ENCODE results near the gene F12.
"Not testable (repeated sequence)": the region's sequence is repeated elsewhere in the genome, so short reads cannot be mapped to it uniquely, and the experiment has no call there.

The F12 gene

DNA sequence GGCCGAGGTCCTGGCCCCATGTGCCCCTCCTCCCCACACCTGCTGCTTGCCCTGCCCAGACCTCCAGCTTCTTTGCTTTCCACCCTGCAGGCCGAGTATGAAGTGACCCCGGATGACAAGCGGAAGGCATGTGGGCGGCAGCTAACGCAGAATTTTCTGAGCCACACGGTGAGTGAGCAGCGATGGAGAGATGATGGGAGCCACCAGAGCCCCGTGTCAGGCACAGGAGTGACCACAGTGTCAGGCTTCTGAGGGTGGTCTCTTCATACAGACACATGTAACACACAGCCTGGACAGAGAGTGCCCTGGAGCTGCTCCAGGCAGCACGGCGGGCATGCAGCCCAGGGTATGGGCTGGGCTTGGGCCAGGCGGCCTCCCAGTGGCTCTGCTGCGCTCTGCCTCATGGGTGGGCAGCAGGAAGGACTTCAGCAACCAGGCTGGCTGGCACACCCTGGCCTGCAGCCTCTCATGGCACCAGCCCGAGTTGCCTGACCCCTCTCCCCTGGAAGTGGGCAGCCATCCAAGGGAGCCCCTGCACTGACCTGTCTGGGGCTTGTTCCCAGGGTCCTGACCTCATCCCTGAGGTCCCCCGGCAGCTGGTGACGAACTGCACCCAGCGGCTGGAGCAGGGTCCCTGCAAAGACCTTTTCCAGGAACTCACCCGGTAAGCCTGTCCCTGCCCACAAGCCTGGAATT is 22.9 kb upstream of the F12 start:
- no peak for DNase-seq (ENCODE audit: low spot score)

DNA sequence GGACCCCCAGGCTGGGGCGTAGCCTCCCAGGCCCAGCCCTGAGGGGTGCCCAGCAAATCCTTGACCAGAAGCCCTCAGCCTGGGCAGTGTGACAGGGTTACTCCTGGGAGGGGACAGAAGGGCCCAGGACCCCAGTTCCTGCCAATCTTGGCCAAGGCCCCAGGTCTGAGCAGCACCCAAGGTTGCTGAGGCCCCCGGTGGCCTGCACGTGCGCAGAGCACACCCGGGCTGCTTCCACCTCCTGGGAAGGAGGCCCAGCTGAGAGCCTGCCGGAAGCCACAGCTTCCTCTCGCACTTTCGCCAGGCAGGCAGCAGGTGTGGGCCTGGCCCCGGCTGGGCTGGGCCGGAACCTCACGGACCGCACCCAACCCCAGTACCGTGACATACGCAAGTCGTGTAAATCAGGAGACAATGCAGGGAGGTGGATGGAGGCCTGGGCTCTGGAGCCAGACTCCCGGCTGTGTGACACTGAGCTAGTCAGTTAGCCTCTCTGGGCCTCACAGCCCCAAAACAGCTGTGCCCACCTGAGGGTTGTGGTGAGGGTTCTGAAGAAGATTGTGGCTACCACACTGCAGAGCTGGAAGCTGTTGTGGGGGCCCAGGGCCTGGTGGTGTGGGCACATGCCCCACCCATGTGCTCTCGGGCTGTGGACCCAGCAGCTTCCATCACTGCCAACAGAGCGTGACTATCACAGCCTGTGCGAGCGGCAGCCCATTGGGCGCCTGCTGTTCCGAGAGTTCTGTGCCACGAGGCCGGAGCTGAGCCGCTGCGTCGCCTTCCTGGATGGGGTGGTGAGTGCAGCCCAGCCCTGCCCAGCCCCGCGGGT is 22.2 kb upstream of the F12 start:
- peak; percentile 59 for DNase-seq (ENCODE audit: low spot score)

DNA sequence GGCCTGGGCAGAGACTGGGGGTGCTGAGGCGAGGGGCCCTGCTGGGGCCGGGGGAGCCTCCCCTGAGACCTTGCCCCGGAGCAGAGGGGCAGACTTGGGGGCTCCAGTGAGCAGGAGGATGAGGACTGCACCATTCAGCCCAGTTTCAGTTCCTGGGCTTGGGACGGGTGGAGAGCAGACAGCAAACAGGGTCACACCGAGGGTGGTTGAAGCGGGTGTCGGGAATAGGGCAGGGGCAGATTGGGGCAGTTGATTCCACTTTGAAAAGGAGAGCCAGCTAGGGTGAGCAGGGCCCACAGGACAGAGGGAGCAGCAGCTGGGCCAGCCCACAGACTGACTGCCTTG is 21.6 kb upstream of the F12 start:
- DNase-seq (ENCODE audit: low spot score), result no peak

DNA sequence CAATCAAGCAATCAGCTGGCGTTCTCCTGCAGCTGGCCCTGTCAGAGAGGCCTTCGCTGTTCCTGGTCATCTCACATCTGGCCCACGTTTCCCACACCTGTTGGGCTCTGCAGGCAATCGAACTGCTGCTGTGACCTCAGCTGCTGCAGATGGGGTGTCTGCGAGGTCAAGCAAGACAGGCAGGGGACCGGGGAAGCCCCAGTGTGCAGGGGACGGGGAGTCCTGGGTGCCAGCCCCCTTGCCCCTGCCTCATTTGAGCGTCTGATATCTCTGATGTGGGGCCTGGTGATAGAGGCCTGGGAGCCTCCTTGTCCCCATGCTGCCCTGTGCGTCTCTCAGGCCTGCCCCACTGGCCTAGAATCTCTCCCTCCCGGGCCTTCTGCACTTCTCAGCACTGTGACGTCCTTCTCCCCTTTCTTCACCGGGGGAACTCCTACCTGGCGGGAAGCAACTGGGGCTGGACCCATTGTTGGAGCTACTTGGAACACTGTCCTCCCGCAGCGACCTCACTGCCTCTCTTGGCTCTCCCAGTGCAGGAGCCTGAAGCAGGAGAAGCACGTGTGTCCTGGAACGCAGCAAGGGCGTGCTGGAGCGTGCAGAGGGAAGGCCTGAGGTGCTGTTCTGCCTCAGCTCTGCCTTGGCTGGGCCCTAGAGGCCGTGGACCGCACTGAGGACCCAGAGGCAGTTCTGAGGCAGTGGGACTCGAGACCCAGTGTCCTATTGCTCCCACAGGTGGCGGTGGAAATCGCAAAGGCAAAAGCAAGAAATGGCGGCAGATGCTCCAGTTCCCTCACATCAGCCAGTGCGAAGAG is 21.0 kb upstream of the F12 start:
- no peak for DNase-seq (ENCODE audit: low spot score)

DNA sequence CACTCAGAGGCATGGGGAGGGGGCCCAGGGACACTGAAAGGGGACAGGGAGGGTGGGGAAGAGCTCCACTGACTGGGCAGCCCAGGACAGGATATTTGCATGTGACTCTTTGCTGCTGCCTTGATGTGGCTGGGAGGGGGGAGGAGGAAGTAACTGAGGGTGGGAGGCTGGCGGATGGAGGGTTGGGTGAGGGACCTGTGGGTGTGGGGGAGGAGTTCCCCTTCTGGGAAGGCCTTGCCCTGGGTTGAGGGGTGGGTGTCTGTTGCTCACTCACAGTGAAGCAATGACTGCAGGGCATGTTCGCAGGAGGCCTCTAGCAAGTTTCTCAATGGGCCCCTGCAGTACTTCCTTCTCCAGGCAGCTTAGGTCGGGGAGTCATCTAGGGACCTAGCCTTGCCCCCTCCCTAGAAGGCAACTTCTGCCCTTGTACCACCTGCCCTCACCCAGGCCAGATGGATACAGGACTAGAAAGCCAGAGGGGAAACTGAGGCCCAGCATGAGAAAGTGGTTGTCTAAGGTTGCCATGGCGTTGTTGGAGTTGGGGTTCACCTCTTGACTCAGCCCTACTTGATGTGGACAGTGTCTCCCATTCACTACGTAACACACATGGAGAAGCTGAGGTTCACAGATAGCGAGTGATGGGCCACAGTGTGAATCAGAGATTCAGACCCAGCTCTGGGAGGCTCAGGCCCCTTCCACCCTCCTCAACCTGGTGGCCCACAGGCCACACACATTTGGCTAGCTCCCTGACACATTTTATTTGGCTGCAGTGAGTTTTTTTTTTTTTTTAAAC is 20.1 kb upstream of the F12 start:
- peak; percentile 90 for DNase-seq (ENCODE audit: low spot score)

DNA sequence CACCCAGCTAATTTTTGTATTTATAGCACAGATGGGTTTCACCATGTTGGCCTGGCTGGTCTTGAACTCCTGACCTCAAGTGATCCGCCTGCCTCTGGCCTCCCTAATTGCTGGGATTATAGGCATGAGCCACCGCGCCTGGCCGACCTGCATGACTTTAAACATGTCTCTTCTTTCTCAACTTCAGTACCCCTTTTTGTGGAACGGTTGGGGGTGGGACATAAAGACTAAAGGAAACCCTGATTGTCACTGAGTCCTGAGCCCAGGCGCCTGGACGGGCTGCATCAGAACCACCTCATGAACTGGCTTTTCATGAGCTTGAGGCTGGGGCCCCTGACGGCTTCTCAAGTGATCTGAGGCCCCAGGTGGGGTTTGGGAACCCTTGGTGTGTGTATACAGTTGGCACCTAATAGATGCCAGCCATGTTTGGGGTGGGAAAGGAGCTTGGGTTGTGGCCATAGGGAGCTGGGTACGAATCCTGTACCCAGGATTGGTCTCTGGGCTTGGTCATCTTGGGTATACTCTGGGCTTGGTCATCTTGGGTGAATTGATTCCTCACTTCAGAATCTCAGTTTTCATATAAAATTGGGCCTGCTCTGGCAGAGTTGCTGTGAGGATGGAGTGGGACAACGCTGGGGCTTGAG is 19.3 kb upstream of the F12 start:
- no peak for DNase-seq (ENCODE audit: low spot score)

DNA sequence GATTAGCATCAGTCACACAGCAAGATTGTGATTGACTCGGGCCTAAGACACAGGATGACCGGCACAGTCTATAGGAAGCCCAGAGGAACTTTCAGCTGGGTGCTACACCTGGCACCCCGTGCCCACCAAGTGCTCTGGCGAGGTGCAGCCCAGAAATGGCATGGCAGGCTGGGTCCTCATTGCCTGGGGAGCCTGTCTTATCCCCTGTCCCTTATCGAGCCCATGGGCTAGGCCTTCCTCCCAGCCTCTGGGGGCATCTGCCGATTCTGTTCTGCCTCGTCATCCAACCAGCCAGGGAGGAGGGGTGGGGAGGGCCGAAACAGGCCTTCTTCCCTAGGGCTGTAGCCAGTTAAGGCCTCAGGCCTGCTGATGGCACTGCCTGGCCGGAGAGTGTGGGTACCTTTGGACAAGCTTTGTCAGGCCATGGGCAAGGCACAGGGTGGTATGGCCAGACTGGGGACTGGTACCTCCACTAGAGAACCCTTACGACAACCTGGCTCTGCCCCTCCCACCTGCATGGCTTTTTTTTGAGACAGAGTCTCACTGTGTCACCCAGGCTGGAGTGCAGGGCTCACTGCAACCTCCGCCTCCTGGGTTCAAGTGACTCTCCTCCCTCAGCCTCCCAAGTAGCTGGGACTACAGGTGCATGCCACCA is 18.7 kb upstream of the F12 start:
- DNase-seq (ENCODE audit: low spot score), result no peak

DNA sequence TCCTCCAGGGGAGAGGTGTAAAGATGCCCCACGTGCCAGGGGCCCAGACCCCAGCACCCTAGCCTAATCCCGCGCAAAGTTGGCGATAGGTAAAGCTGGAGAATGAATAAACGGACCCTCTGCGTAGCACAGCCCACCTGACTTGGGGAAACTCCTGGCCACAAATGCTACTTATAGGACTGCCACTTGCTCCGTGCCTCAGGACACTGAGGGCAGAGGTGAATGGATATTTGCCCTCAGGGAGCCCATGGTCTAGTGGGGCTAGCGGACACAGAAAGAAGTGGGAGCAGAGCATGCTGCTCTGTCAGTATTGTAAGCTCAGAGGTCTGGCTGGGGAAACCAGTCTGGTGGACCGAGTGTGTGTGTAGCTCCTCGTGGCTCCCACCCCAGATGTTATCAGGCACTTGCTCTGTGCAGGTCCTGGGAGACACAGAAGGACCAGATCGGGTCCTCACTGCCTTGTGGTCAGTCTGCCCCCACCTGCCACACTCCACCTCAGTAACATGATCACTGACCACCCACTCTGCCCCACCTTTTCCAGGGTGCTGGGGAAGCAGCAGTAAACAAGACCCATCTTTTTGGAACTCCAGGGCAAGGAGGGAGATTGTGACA is 18.0 kb upstream of the F12 start:
- no peak for DNase-seq (ENCODE audit: low spot score)

DNA sequence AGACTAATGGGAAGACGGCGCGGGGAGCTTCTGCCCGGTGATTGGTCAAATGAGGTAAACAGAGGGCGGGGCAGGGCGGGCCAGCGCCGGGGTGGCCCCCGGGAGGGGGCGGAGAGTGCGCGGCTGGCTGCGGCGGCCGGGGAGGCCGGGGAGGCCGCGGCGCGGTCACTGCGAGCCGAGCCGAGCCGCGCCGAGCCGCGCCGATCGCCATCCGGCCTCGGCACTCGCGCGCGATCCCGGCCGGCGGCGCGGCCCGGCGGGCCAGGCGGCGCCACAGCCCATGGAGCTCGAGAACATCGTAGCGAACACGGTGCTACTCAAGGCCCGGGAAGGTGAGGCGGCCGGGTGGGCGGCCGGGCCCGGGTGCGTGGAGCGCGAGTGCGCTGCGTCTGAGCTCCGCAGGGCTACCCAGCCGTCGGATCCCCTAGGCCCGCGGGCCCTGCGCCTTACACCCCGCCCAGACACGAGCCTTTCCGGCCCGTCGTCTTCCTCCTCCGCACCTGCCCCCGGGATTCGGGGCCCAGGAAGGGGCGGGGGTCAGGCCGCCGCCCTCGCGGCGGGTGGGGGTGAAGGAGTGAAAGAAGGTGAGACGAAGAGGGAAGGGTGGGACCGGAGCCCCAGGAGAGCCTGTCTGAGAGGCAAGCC is 17.3 kb upstream of the F12 start, which contains the start of gene GRK6:
TSS of gene GRK6 (plus strand) at position 111 of the 645 bp plus-strand sequence. CDS start at position 281, 170 bp downstream.
- DNase-seq (ENCODE audit: low spot score), result peak; percentile 71

DNA sequence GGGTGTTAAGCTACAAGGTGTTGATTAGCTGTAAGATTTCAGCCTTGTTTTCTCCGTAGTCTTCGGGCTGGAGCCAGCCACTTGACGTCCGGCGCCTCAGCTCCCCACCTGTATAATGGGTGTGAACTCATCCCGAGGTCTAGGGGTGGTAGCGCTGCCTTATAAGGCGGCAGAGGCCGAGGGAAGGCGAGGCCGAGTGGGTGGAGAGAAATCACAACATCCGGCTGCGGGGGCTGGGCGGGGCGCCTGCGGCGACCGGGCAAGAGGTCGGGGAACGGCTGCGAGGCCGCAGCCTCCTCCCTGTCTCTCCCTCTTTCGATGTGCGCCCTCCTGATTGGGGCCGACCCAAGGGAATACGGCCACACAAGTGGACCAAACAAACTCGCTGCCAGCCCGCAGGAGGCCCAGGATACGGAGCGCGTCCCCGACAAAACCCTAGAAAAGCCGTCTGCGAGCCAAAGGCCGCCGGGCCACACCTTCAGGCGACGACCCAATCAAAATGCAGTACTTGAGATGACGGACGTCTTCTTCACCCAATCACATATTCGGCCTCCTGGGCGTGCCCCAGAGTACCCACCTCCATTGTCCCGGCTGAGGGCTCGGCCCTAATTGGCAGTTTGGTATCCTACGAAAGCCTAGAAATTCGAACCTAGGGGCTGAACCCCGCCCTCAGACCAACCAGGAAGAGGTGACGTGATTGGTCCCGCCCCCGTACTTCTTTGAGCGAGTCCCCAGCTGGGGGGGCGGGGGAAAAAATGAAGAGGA is 16.6 kb upstream of the F12 start:
- DNase-seq (ENCODE audit: low spot score), result peak; percentile 100

DNA sequence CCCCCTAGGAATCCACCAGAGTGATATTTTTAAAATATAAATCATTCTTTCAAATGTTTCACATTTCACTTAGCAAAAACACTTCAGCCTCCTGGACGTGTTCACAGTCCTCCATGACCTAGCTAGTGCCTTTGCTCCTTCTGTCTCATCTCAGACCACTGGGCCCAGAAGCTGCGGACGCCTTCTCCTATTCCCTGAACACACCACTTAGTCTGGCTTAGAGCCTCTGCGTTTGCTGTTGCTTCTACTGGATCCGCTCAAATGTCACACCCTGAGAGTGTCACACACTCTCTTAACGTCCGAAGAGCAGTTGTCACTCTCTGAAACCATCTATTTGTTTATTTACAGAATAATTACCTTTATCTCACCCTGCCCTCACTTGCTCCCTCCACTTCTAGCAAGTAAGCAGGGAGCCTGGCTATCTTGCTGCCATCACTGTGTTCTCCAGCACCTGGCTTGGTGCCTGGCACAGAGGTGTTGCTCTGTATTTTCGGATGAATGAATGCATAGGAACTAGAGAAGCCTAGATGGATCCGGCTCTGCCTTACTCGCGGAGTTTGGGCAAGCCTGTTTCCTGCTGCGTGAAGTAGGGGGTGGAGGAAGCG is 15.9 kb upstream of the F12 start:
- DNase-seq (ENCODE audit: low spot score), result no peak

DNA sequence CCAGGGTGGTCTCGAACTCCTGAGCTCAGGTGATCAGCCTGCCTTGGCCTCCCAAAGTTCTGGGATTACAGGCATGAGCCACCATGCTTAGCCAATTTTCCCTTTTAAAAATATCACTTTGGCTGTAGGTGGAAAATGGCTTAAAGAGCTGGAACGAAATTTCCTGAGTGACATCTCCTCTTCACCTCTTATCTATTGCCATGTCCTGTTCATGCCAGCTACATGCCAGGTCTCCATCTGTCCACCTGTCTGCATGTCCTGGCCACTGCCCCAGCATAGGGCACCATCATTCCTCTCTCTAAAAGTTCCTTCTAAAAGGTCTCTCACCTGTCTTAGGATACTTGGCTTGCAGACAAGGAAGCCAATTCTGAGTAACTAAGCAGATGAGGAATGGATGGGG is 14.3 kb upstream of the F12 start:
- no peak for DNase-seq (ENCODE audit: low spot score)

DNA sequence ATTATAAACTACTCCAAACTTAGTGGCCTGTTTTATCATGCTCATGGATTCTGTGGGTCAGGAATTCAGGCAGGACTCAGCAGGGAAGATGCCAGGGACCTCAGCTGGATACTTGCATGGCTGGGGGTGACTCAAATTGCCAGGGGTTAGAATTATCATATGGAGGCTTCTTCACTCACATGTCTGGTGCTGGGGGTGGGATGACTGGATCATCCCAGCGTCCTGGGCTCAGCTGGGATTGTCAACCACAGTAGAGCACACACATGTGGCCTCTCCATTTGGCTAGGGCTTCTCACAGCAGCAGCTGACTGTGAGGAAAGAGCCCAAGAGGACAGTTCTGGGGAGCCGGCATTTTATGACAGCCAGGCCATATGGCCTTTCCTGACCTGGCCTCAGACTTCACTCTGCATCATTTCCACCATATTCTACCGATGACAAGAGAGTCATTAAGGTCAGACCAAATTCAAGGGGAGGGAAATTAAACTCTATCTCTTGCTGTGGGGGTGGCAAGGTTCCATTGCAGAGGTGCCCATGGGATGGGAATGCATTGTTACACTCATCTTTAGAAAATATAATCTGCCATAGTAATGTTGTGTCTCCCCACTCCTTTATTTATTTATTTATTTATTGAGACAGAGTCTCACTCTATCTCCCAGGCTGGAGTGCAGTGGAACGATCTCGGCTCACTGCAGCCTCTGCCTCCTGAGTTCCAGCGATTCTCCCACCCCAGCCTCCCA is 11.9 kb upstream of the F12 start:
- no peak for DNase-seq (ENCODE audit: low spot score)

DNA sequence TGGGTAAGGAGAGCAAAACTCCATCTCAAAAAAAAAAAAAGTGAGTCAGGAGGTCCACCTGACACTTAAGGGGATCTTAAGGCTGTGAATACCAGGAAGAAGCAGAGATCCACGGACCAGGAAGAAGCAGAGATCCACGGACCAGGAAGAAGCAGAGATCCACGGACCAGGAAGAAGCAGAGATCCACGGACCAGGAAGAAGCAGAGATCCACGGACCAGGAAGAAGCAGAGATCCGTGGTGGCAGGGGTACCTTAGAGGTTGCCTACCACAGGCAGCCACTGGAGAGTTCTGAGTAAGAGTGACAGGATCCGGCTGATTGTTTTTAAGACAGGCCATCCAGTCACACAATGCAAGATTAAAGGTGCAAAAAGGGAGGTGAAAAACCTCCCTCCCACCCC is 11.1 kb upstream of the F12 start:
- DNase-seq (ENCODE audit: low spot score), result not testable (repeated sequence)

DNA sequence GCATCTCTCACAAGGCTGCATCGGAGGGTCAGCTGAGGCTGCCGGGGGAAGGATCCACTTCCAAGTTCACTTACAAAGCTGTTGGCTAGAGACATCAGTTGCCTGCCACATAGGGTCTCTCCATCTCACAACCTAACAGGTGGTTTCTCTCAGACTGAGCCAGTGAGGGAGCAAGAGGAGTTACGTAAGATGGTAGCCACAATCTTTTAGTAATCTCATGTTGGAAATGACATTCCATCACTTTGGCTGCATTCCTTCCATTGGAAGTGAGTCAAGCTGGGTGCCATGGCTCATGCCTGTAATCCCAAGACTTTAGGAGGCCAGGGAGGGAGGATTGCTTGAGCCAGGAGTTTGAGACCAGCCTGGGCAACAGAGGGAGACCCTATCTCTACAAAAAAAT is 9.7 kb upstream of the F12 start:
- DNase-seq (ENCODE audit: low spot score), result no peak

DNA sequence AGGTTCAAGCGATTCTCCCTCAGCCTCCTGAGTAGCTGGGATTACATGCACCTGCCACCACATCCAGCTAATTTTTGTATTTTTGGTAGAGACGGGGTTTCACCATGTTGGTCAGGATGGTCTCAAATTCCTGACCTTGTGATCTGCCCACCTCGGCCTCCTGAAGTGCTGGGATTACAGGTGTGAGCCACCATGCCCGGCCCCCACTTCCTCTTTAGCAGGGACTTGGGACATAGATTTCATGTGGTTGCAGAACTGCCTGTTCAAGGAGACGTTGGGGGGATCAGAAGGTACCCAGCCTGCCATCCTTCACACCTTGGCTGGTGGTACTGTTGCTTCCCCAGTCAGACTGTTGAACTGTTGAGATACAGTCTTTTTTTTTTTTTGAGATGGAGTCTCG is 7.7 kb upstream of the F12 start:
- not testable (repeated sequence) for DNase-seq (ENCODE audit: low spot score)

DNA sequence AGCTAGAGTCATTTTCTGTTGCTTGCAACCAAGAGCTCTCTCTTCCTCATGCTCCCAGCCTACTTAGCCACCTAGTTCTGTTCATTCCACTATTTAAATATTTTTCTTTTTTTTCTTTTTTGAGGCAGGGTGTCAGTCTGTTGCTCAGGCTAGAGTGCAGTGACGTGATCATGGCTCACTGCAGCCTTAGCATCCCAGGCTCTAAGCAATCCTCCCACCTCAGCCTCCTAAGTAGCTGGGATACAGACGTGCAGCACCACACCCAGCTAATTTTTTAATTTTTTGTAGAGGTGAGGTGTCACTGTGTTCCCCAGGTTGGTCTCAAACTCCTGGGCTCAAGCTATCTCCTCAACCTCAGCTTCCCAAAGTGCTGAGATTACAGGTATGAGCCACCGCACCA is 5.1 kb upstream of the F12 start:
- no peak for DNase-seq (ENCODE audit: low spot score)

DNA sequence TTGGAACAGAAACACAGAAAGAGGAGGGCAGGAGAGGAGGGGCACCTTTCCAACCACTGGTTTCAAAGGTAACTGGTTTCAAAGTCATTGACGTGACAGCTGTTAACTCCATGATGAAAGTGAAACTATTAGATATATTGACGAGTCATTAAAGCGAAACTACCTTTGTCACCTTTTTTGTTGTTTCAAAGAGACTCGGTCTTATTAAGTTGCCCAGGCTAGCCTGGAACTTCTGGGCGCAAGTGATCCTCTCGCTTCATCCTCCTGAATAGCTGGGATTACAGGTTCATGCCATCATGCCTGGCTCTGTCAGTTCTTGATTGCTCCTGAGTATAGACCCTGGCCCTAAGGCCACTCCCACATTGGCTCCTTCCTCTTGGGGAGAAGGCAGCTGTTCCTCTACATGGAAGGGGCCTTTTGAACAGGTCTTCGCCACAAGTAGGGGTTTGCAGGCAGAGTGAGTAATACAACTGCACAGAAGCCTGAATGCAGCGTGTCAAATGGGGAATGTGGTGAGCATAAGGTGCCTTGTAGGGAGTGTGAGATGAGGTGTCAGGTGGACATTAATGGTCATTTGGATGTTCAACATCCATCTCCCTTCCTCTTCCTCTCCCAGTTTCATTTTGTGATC is 3.4 kb upstream of the F12 start:
- peak; percentile 54 for DNase-seq (ENCODE audit: low spot score)
